Forelimb muscle (tissue), 1 donor: ENCODE measurements around the gene PRKCB. TPM values are rescaled to one million over a fixed set of nuclear protein-coding genes. Genes with fewer than 3 reads are reported as not detected.
"Not testable (repeated sequence)": the region's sequence is repeated elsewhere in the genome, so short reads cannot be mapped to it uniquely, and the experiment has no call there.

Source experiments
- DNase-seq: peaks from one replicate; pipeline ENCODE4 v3.0.0-alpha.2; 2013; ENCODE audit warnings: low read depth
- polyA plus RNA-seq: library from polyadenylated mRNA; unstranded; fragments of 120-200 nt; gene quantifications from one replicate; pipeline ENCODE4 v1.2.1, GENCODE V29; 2013; ENCODE audit not compliant: insufficient read length

The PRKCB gene
- polyA plus RNA-seq, 1 donor: 1.2 TPM

DNA sequence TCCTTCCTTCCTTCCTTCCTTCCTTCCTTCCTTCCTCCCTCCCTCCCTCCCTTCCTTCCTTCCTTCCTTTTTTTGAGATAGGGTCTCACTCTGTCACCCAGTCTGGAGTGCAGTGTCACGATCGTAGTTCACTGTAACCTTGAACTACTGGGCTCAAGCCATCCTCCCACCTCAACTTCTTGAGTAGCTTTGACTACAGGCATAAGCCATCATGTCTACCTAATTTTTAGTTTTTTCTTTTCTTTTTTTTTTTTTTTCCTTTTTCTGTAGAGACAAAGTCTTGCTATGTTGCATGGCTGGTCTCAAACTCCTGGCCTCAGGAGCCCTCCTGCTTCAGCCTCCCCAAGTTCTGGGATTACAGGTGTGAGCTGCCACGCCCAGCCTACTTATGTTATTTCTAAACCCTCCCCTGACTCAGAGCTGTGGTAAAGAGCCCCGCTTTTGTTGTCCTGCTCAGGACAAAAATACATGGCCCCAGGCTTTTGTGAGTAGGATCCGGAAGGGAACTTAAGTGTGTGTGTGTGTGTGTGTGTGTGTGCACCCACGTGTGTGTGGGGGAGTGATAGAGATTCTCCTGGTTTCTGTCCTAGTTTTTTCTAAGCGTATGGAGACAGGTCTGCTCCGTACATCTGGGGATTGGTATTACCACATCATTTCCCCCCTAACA is 67.1 kb downstream of the PRKCB start:
- no peak for DNase-seq

DNA sequence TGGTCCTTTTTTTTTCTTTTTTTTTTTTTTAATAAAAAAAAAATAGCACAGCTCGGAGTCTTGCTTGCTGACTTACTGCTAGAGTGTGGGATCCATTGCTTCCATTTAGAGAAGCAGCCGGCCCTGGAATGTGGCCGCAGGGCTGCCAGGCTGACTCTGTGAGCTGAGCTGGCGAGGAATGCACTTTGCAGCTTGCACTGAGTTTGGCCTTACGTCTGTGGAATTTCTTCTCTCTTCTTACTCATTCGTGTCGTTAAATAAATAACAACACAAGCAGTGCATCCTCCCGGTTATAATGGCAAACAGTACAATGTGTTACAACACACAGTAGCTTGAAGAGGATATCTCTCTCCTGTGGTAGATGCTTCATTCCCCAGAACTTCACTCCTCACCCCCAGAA is 69.2 kb downstream of the PRKCB start:
- no peak for DNase-seq

DNA sequence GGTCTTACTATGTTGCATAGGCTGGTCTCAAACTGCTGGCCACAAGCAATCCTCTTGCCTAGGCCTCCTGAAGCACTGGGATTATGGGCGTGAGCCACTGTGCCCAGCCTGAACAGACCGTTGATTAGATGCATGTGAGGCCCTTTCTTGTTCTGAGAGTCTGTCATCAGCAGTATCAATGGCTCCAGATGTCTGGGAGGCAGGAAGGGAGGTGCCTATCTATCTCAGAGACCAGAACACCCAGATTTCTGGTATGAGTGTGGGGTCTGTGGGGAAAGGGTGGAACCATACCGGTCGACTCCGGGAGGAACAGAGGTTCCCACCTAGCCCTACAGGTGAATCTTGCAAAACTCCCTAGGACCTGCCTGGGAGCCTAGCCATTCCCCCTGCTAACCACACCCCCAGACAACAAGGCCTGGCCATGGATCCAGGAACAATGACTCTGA is 71.7 kb downstream of the PRKCB start:
- no peak for DNase-seq

DNA sequence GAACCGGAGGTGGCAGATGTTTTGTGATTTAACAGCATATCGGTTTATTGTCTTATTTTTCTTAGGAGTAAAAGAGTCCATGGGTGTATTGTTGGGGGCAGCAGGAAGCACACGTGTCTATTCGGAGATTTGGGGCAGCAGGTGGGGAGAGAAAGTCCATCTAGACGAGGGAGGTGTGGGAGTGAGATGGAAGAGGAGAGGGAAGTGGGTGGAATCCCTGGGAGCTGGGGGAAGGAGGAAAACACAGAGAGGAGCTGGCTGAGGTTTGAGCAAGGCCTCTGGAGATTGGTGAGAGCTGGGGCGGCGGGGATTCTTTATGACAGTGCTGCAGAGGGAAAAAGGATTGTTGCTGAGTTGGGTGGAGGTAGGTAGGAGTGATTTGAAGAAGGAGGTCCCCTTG is 72.1 kb downstream of the PRKCB start:
- DNase-seq: no peak

DNA sequence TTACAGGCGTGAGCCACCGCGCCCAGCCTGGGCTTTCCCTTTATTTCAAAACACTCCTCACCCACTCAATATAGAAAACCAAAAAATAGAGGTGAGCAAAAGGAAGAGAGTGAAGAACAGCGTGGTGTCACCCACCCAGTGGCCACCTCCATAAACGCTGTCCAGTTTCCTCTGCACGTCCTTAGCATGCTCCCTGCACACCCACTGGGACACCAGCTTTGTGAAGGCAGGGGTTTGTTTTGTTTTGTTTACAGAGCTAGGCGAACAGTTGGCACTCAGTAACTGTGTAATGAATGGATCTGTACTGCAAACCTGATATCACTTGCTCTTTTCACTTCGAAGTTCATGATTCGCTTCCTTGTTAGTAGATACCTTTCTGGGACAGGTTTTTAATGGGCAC is 73.0 kb downstream of the PRKCB start:
- no peak for DNase-seq

DNA sequence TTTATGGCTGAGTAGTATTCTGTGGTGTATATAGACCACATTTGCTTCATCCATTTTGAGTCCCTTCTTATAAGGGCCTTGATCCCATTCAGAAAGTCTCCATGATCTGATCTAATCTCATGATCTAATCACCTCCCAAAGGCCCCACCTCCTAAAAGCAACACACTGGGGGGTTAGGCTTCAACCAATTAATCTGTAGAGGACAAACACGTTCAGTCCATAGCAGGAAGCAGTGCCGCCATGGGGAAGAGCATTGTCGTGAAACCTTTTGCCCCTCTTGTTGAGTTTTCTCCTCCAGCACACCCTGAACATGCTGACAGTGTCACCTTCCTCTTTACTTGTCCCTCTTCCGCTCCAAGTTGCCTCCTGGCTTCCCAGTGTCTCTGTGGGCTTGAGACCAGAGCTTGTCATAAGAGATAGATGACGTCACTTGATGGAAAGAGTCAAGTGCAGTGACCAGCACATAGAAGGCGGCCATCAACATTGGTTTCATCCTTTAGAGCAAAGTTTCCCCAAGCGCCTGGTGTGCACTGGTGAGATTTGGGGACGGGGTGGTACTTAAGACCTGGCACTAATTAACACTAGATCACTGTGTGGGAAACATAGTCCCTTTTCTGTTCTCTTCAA is 74.1 kb downstream of the PRKCB start:
- DNase-seq: no peak

DNA sequence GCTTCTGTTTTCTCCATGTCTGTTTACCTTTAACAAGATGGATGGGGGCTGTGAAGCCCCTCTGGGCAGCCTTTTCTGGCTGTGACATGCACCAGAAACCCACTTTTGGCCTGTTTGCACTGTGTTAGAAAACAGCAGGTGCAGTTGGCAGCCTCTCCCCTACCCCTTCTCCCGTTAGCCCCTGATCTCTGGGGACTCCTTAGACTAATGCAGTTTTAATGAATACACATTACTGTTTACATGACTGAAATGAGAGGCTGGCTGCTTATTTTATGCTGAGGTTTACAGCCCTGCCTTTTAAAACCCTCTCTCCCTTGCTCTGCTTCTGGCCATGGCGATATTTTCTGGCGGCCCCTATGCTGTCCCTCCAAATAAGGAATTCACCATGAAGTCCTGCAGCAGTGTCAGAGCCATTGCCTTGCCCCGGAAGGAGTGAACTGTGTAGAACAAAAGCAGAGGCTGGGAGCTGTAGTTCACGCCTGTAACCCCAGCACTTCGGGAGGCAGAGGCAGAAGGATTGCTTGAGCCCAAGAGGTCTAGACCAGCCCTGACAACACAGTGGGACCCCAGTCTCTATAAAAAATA is 79.3 kb downstream of the PRKCB start:
- DNase-seq: no peak

DNA sequence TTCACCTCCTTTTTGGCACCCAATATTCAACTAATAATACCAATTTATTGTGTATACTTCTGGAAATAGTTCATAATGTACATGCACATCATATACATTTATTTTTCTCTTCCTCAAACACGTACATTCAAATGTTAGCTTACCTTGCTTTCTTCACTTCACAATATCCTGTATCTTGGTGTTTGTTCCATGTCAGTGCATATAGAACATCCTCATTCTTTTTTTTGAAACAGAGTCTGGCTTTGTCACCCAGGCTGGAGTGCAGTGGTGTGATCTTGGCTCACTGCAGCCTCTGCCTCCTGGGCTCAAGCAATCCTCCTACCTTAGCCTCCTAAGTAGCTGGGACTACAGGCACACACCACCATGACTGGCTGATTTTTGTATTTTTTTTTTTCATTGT is 80.8 kb downstream of the PRKCB start:
- not testable (repeated sequence) for DNase-seq

DNA sequence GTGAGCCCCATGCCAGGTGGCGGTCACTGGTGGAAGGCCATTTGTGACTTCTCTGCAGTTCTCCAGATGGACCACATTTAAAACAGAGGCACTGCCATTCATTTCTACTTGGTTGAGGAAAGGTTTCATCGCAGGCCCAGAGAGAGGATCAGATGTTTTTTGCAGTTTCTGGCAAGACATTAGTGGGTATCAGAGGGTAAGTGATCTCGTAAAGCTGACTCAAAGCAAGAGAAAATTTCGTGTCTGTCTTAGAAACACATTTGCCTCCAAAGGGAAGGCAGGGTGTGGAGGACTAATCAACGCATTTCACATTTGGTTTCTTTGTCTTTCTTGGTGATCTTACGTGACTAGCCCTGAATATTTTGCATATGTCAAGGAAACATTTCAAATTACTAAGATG is 81.8 kb downstream of the PRKCB start:
- no peak for DNase-seq

DNA sequence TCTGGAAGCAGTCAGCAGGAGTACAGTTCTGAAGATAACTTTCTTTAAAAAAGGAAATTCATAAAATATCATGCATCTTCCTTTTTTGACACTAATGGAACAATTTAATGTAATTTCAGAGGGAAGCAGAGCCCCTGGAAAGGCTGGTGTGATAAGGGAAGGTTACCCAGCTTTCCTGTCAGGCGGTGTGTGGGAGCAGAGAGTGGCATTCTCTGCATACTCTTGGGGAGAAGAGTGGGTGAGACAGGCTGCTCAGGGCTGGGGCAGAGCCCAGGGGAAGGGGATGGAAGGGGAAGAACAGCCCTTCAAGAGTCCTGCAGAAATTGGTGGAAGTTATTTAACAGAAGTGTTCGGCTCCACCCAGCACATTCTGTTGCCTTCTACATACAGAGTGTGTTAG is 84.7 kb downstream of the PRKCB start:
- no peak for DNase-seq

DNA sequence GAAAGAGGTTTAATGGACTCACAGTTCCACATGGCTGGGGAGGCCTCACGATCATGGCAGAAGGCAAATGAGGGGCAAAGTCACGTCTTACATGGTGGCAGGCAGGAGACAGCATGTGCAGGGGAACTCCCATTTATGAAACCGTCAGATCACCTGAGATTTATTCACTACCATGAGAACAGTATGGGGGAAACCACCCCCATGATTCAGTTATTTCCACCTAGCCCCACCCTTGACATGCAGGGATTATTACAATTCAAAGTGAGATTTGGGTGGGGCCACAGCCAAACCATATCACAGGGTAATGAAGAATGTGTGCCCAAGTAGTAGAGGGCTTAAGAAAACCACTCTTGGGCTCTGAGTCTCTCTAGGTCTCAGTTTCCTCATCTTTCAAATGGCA is 85.1 kb downstream of the PRKCB start:
- DNase-seq: no peak

DNA sequence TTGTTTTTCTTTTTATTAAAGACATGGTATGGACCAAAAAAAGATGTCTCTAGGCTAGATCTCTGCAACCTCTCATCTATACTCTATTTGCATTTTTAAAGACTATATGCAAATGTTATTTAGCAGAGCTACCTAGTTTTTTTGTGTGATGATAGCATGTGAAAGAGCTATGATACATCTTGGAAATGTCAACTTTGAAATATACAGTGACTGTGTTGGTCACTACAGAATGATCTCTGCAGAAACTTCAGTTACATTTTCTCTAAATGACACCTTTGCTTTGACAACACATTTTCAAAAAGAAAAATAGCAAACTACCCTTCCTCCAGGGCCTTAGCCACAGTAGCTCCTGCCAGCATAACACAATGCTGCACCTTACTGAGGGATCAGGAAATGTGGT is 86.6 kb downstream of the PRKCB start:
- no peak for DNase-seq

DNA sequence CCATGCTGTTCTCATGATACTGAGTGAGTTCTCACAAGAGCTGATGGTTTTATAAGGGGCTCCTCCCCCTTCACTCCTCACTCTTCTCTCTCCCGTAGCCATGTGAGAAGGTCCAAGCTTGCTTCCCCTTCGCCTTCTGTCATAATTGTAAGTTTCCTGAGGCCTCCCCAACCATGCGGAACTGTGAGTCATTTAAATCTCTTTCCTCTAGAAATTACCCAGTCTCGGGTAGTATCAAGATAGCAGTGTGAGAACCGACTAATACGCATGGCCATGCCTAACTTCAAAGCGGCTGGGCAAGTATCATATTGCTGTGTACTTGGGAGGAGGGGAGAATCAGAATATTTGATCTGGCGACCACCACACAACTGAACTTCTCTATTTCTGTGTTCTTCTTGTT is 88.3 kb downstream of the PRKCB start:
- DNase-seq: no peak

DNA sequence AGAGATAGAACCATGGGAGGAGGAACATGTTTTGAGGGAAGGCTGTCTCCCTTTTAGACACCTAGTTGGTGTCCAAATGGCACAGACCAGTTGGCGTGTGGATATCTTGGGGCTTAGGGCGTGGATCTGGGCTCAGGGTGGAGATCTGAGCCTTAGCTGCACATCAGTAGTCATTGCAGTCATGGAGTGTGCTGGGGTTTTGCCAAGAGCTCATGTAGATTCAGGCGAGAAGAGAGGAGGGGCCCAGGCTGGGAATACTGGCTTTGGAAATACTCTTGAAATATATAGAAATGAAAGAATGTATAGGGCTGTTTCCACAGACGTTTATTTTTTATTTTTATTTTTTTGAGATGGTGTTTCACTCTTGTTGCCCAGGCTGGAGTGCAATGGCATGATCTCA is 92.0 kb downstream of the PRKCB start:
- no peak for DNase-seq

DNA sequence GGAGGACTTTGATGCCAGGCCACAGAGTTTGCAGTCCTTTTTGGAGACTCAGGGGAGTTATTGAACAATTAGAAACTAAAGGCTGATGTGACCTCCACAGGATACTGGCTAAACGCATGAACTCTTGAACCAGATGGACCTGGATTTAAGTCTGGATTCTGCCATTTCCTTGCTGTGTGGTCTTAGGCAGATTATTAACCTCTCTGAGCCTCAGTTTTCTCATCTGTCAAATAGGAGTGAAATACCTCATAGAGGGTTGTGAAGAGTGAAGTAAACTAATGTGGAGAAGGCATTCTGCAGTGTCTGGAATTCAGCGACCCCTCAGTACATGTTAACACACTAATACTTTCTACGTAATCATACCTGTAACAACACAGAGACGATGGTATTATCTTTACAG is 93.5 kb downstream of the PRKCB start:
- no peak for DNase-seq

DNA sequence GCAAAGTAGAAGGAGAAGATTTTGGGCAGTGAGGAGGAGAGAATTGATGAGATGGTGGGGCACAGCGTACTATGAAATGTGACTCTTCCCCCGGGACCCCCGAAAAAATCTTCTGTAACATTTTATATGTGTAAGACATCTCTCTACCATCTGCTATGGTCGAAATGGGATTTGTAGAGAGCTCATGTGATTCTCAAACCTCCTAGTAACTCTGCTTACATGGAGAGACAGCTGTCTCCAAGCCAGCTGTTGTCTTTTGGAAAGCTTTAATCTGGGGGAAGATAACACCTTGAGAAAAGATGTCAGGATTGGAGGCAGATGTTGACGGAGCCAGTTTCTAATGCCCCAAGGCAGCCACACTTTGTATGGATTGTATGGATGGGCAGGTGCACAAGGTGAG is 94.1 kb downstream of the PRKCB start:
- no peak for DNase-seq

DNA sequence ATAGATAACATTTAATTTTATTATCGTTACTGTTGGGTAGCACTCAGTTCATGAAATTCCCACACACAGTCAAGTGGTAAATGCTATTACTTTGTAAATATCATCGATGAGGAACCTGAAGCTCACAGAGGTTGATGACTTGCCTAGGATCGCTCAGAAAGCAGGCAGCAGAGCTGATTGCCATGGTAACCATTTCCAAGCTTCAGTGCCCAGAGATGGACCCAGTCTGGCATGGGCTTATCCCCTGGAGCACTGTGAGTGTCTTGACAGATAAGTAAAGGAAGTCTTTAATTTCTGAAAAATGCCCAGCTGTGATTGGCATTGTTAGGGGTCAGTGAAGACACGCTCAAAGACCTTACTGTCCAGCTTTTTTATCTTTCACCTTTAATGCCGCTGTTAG is 95.0 kb downstream of the PRKCB start:
- DNase-seq: no peak

DNA sequence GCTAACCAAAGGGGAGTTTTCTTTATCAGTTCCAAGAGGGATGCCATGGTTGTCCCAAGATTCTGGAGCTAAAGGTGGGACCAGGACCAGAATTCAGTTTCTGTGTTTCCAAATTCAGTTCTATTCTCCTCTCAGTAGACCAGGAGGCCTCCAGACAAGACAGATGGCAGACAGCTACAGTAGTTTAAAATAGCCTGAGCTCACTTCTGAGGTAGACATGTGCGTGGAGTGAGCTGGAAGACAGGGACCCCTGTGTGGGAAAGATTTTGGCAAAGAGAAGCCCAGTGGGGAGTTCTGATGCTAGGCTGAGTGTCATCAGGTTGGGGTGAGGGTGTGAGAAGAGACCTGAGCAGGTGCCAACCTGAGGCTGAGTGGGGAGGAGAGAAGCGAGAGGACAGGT is 95.4 kb downstream of the PRKCB start:
- DNase-seq: no peak

DNA sequence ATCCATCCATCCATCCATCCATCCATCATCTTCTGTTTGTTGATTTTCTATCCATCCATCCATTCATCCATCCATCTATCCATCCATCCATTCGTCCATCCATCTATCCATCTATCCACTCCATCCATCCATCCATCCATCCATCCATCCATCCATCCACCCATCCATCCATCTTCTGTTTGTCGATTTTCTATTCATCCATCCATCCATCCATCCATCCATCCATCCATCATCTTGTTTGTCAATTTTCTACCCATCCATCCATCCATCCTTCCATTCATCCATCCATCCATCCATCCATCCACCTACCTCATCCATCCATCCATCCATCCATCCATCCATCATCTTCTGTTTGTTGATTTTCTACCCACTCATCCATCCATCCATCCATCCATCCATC is 97.9 kb downstream of the PRKCB start:
- DNase-seq: not testable (repeated sequence)

DNA sequence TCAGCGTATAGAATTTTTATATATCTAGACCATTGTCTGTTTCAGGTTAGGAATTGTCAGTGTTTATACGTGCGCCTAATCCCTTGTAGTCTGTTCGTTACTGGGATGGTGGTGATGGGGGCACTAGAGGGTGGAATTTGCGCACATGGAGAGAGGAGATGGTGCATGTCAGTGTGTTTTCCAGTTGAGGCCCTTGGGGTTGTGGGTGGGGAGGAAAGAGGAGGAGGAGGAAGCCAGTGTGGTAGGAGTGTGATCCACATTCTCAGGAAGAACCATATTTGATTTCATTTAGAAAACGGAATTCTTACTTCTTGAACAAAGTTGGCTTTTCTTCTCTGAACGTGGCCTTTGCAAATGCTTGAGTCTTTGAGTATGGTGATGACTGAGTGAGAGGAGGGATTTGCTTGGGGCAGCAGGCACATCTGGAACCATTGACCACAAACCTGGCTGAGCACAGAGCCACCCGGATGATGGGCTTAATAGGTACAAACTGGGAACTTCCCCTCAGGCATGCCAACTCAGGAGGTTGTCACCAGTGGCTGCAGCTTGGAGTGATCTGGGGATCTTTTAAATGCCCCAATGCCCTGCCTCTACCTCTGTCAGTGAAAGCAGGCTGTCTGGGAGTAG is 98.9 kb downstream of the PRKCB start:
- no peak for DNase-seq

DNA sequence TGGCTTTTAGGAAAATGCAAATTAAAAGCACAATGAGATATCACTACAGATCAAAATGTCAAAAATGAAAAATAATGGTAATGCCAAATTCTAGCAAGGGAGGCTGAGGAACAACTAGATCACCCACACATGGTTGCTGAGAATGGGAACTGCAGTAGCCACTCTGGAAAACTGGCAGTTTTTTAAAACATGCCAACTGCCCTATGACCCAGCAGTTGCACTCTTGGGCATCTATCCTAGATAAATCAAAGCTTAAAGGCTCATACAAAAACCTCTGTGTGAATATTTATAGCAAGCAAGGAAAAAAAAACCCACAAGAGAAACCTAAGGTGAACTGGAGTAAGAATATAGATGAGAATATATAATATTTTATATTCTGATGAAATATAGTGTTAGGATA is 104.3 kb downstream of the PRKCB start:
- no peak for DNase-seq

DNA sequence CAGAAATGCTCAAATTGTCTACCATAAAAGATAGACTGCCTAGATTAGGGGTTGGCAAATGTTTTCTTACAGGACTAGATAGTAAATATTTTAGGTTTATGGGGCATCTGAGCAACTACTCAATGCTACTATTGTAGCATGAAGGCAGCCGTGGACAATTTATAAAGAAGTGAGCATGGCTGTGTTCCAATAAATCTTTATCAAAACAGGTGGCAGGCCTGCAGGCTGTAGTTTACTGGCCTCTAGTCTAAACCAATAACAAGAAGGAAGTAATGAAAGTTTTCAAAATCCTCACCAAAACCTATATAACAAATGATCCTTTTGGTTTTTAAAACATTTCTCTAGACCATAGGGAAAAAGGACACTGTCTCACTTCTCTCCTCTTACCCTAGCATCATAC is 105.2 kb downstream of the PRKCB start:
- no peak for DNase-seq

DNA sequence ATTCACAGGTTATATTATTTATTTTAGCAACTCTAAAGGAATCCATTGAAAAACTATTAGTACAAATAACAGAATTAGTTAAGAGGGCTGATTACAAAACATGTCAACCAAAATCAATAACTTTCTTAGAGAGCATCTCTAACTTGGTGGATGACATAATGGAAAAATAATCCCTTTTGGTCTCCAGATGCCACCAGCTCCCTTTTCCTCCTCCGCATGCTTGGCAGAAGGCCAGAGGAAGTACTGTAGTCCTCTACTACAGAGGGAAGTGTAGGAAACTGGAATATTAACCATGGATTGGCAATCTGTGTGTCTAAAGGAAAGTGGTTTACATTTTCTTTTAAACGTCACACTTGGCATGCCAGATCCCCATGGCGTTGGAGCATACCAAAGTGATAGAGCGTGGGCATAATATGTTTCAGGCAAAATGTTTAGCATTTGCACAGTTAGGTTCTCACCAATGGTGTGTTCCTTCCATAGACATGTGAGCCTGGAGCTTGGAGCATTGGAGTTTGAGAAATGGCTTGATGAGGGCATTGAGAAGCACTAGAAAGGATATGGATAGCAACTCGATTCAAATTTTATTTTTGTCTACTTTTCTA is 106.3 kb downstream of the PRKCB start:
- no peak for DNase-seq
